Measurements from ENCODE around the gene MPG. TPM values are rescaled to one million over a fixed set of nuclear protein-coding genes. Genes with fewer than 3 reads are reported as not detected.

MPG gene
- total RNA-seq, 4 donors from 2014 or later = 70.2 to 120 (median 106) TPM

DNA sequence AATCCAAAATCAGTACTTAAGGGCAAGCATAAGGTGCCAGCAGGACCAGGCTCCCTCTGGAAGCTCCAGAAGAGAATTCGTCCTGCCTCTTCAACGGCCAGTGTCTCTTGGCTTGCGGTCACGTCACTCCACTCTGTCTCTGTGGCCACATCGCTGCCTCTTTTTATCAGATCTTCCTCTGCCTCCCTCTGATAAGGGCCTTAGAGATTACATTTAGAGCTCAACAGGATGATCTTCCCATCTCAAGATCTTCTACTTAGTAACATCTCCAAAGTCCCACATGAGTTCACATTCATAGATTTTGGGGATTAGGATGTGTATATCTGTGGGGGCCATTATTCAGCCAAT is 16.9 kb downstream of the MPG start:
- H3K36me3 ChIP-seq = peaks cover 11 to 52% (median 49%) of the 10 kb centered on the region in 4 donors

DNA sequence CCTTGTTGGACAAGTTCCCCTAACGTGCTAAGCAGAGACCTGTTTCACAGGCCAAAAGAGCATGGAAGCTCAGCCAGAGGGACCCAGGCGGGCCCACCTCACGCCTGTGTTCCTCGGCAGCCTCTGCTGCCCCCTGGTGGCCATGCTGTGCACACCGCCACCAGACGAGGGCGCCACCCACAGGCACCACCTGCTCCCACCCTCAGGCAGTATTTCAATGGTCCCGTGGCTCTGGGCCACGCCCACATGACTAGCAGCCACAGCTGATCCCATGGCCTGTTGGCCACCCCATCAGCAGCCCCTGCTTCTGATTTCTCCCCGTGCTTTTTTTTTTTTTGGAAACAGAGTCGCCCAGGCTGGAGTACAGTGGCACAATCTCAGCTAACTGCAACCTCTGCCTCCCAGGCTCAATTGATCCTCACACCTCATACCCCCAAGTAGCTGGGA is 18.9 kb downstream of the MPG start:
- peak; percentile 98 for DNase-seq (ENCODE audit: extremely low spot score)
- WGBS = 14% methylated on average over 5 of the region's 11 CpGs
- H3K4me3 ChIP-seq = no peak overlapping the region
- no peak for TF ChIP-seq POLR2A (IDR thresholded peaks at IDR 0.05; ENCODE audit: low read depth)
- TF ChIP-seq POLR2AphosphoS5 (IDR thresholded peaks at IDR 0.05) = peak; percentile 41 to 84
- no peak for TF ChIP-seq EP300 (IDR thresholded peaks at IDR 0.05)
- TF ChIP-seq, protein P1, sequence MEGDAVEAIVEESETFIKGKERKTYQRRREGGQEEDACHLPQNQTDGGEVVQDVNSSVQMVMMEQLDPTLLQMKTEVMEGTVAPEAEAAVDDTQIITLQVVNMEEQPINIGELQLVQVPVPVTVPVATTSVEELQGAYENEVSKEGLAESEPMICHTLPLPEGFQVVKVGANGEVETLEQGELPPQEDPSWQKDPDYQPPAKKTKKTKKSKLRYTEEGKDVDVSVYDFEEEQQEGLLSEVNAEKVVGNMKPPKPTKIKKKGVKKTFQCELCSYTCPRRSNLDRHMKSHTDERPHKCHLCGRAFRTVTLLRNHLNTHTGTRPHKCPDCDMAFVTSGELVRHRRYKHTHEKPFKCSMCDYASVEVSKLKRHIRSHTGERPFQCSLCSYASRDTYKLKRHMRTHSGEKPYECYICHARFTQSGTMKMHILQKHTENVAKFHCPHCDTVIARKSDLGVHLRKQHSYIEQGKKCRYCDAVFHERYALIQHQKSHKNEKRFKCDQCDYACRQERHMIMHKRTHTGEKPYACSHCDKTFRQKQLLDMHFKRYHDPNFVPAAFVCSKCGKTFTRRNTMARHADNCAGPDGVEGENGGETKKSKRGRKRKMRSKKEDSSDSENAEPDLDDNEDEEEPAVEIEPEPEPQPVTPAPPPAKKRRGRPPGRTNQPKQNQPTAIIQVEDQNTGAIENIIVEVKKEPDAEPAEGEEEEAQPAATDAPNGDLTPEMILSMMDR (IDR thresholded peaks at IDR 0.05) = peak; percentile 98 to 100 (median 99)
- intact Hi-C loops (cut with DNase I) = loop anchor here (1.0 kb wide), 1 partner anchor 32 kb away; no protein-coding TSS in a partner anchor
- no peak overlapping the region for H3K27ac ChIP-seq (replicated peaks in 1 of 4)
- H3K4me1 ChIP-seq = peaks cover 19 to 37% (median 25%) of the 10 kb centered on the region in 4 donors
- H3K9me3 ChIP-seq = no peaks in the 10 kb centered on the region
- peaks cover 6 to 47% (median 45%) of the 10 kb centered on the region in 4 donors for H3K36me3 ChIP-seq
- H3K27me3 ChIP-seq = no peaks in the 10 kb centered on the region

More for the DNA sequence above, 16.9 kb downstream of the MPG start:
- H3K27ac ChIP-seq (replicated peaks in 1 of 4) = no peak overlapping the region
- intact Hi-C loops (cut with DNase I) = no loop called here
- peaks cover 17 to 34% (median 25%) of the 10 kb centered on the region in 4 donors for H3K4me1 ChIP-seq
- no peaks in the 10 kb centered on the region for H3K9me3 ChIP-seq
- TF ChIP-seq, protein P1 (IDR thresholded peaks at IDR 0.05) = no peak
- TF ChIP-seq POLR2AphosphoS5 (IDR thresholded peaks at IDR 0.05) (no peak), POLR2A (IDR thresholded peaks at IDR 0.05; ENCODE audit: low read depth) (no peak), EP300 (IDR thresholded peaks at IDR 0.05) (no peak)
- H3K4me3 ChIP-seq = no peak overlapping the region
- no peaks in the 10 kb centered on the region for H3K27me3 ChIP-seq
- WGBS = 90% methylated on average over 5 of the region's 5 CpGs
- DNase-seq (ENCODE audit: extremely low spot score) = no peak

GRCh38 chr16:97822-98221 is 19.8 kb downstream of the MPG start:
- peaks cover 17 to 37% (median 32%) of the 10 kb centered on the region in 4 donors for H3K4me1 ChIP-seq
- H3K9me3 ChIP-seq = no peaks in the 10 kb centered on the region
- H3K27ac ChIP-seq (replicated peaks in 1 of 4) = no peak overlapping the region
- no peak for TF ChIP-seq POLR2A (IDR thresholded peaks at IDR 0.05; ENCODE audit: low read depth)
- TF ChIP-seq POLR2AphosphoS5 (IDR thresholded peaks at IDR 0.05) = no peak
- no peak for TF ChIP-seq EP300 (IDR thresholded peaks at IDR 0.05)
- TF ChIP-seq, protein P1 (IDR thresholded peaks at IDR 0.05) = no peak
- 100% methylated on average over 2 of the region's 8 CpGs for WGBS
- intact Hi-C loops (cut with DNase I) = loop anchor here (1.0 kb wide), 1 partner anchor 33 kb away; no protein-coding TSS in a partner anchor
- H3K4me3 ChIP-seq = no peak overlapping the region
- no peak for DNase-seq (ENCODE audit: extremely low spot score)
- no peaks in the 10 kb centered on the region for H3K27me3 ChIP-seq
- H3K36me3 ChIP-seq = peaks cover 6 to 40% (median 38%) of the 10 kb centered on the region in 4 donors

- Histone ChIP-seq H3K9me3 (no peaks in the 10 kb centered on the region), H3K27me3 (no peaks in the 10 kb centered on the region), H3K4me3 (no peak overlapping the region), H3K4me1 (peaks cover 19 to 40% (median 34%) of the 10 kb centered on the region in 4 donors), H3K36me3 (peaks cover 10 to 49% (median 45%) of the 10 kb centered on the region in 4 donors), H3K27ac (replicated peaks in 1 of 4) (peak overlapping the region; percentile 53 to 74 (median 60))
- 90% methylated on average over 5 of the region's 5 CpGs for WGBS
- no peak for DNase-seq (ENCODE audit: extremely low spot score)
- TF ChIP-seq, protein P1 (IDR thresholded peaks at IDR 0.05) = no peak
- TF ChIP-seq POLR2AphosphoS5 (IDR thresholded peaks at IDR 0.05) (no peak), EP300 (IDR thresholded peaks at IDR 0.05) (no peak), POLR2A (IDR thresholded peaks at IDR 0.05; ENCODE audit: low read depth) (no peak)
- intact Hi-C loops (cut with DNase I) = no loop called here
Observed at GRCh38 chr16:100989-101388, 23.0 kb downstream of the MPG start.

- Histone ChIP-seq H3K27ac (replicated peaks in 1 of 4) (peak overlapping the region; percentile 53 to 74 (median 60)), H3K9me3 (no peaks in the 10 kb centered on the region), H3K4me1 (peaks cover 19 to 40% (median 34%) of the 10 kb centered on the region in 4 donors), H3K36me3 (peaks cover 12 to 52% (median 41%) of the 10 kb centered on the region in 4 donors), H3K4me3 (no peak overlapping the region), H3K27me3 (no peaks in the 10 kb centered on the region)
- TF ChIP-seq POLR2AphosphoS5 (IDR thresholded peaks at IDR 0.05) = no peak
- TF ChIP-seq, protein P1 (IDR thresholded peaks at IDR 0.05) = no peak
- no peak for TF ChIP-seq POLR2A (IDR thresholded peaks at IDR 0.05; ENCODE audit: low read depth)
- TF ChIP-seq EP300 (IDR thresholded peaks at IDR 0.05) = no peak
- no peak for DNase-seq (ENCODE audit: extremely low spot score)
- 93% methylated on average over 6 of the region's 6 CpGs for WGBS
- intact Hi-C loops (cut with DNase I) = no loop called here
Observed at GRCh38 chr16:101586-101985, 23.6 kb downstream of the MPG start.

All from esophagus muscularis mucosa (tissue), 4 donors.